Adipose tissue (tissue), 3 donors: ENCODE measurements around the gene ZNF366. TPM values are rescaled to one million over a fixed set of nuclear protein-coding genes. Genes with fewer than 3 reads are reported as not detected.

Experiments
- H3K27ac ChIP-seq: one replicate; pipeline ENCODE4 v1.5.1; 2013; ENCODE audit warnings: low read depth, low read length
- WGBS, 3 donors: extraction: QIAGEN DNeasy Blood & Tissue Kit; methylation state at CpG; one replicate each; pipeline ENCODE4 v1.1.7; 2013; 5-methylcytosine and 5-hydroxymethylcytosine counted together
- polyA plus RNA-seq, 3 donors: library from polyadenylated mRNA; stranded (reverse); fragments of 200-250 nt; gene quantifications; one replicate each; pipeline ENCODE4 v1.2.3, GENCODE V29; 2013
- donor health status: healthy with polysubstance abuse.
- donor health status: Bipolar disorder and iron deficiency.
- donor health status: healthy.

Gene ZNF366
- polyA plus RNA-seq, 3 donors, result 0.82 to 3.3 (median 1.5) TPM

DNA sequence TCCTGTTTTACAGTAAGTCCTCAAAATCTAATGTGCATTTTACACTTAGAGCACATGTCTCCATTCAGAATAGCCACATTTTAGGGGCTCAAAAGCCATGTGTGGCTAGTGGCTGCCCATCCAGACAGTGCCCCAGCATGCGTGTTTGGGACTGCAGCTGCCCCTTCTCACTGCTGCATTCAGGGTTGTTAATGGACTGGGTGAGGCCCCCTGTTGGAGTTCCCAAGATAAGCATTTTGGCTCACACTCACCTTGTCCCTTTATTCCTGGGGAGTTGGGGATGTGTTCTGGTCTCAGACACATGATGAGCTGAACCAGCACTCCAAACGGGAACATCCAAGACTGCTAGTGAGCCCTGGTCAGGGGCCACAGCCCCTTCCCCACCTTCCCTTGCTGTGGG is 22.2 kb upstream of the ZNF366 start:
- H3K27ac ChIP-seq, result no peak overlapping the region
- 97 to 98% (median 97%) methylated on average over 2 of the region's 2 CpGs for WGBS, 3 donors

DNA sequence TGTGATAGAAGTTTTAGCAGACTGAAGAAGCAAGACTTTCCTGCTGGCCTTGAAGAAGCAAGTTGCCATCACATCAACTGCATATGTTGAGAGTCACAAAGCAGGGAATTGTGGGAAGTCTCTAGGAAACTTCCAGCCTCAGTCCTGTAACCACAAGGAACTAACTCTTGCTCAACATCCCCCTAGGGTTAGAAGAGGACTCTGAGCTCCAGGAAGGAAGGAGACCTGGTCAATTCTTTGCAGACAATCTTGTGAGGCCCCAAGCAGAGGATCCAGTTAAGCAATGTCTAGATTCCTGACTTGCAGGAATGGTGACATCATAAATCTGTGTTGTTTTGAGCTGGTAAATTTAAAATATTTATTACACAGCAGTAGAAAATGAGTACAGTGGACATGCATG is 18.6 kb upstream of the ZNF366 start:
- no peak overlapping the region for H3K27ac ChIP-seq

DNA sequence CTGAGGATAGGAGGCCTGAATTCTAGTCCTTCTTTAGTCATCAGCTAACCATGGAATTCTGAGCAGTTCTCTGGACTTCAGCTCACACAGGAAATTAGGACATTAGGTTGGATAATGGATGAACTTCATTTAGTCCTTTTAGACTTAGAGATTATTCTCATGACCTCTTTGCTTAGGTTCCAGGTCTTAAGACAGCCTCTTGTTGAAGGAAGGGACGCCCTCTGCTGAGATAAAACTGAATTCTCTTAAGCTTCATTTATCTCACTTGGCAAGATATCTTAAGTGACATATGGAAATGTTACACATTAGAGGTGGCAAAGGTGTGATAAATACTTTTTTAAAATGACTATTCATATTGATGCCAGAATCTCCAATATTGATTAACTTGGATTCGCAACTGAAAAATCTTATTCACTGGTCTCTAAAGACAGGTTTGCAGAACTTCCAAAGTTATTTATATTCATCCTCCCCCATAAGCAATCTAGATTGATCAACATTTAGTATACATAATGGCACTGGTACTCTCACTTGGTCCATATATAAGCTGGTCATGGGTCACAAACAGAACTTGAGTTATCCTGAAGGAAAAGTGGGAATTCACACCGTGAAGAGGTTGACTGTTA is 16.9 kb upstream of the ZNF366 start:
- no peak overlapping the region for H3K27ac ChIP-seq
- 44 to 58% (median 46%) methylated on average over 3 of the region's 3 CpGs for WGBS, 3 donors

DNA sequence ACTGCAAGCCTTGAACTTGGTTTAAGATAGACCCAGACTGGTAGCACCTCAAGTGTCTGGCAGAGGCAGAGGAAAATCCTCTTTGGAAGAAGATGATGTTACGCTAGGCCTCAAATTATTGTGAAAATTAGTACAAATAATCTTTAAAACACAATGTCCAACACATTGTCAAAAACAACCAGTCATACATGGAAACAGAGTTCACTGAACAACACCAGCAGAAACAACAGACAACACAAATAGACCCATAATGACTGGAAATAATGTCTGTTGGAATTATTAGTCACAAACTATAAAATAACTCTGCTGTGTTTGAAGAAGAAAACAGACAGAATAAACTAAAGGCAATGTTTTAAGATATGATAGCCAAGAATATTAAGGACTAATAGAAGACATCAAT is 15.4 kb upstream of the ZNF366 start:
- no peak overlapping the region for H3K27ac ChIP-seq
- WGBS, 3 donors, result 93 to 94% (median 93%) methylated on average over 1 of the region's 1 CpG

DNA sequence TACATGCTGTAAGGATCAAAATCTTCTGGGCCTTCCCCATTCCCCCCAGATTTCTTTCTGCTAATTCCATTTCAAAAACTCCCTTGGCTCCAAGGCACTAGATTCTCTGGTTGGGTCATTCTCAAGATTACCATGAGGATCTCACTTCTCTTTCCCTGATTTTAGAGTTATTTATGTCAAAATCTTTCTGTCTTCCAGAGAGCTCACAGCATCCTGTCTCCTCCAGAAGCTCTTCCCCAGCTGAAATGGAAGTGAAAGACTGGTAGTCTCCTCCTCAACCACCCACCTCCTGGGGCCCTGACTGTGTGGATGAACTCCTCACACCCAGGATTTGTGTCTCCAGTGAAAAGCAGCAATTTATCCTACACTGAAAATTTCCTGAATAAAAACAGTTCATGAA is 11.9 kb upstream of the ZNF366 start:
- H3K27ac ChIP-seq, result no peak overlapping the region

DNA sequence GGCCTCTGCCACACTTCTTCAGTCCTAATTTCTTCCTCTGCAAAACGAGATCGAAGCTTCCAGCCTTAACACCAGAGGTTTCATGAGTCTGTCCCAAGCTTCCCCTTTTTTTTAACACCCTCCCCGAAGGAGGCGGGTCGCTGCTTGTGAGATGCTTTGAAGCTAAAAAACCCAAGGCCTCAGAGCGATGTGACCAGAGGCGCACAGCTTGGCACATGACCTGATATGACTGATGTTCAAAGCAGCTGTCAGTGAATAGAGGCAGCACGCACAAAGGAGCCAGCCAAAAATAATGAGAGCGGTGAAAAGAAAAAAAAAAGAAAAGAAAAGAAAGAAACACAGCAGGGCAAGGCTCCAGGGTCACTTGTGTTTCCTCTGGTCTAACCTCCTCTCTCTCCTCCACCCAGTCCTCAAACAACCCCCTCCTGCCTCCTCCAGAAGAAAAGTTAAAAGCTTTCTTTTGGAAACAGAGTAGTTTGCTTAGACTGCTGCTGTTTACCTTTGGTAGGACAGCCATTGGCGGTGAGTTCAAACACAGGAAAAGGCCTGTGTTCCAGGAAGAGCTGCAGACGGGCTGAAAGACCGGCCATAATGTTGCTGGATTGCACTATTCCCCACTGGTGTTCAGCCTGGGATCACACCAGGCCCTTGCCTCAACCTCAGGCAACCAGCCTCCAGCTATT is 10.9 kb upstream of the ZNF366 start:
- H3K27ac ChIP-seq, result no peak overlapping the region
- WGBS, 3 donors, result 42 to 52% (median 45%) methylated on average over 12 of the region's 12 CpGs

DNA sequence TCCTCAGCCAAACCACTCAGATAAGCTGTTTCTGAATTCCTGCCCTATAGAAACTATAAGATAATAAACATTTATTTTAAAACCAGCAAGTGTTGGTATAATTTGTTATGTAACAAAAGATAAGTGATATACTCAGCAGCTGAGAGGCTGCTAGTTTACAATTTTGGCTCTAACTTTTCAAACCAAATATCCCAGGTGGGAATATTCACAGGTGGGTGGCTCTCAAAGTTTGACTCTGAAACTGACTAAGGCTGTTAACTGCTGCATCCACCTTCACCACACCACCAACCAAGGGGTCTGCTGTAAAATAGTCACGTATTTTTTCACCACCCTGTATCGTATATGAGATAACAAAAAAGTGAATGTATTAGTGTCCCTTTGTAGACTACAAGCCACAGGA is 9.7 kb upstream of the ZNF366 start:
- no peak overlapping the region for H3K27ac ChIP-seq
- 52 to 97% (median 93%) methylated on average over 2 of the region's 2 CpGs for WGBS, 3 donors

DNA sequence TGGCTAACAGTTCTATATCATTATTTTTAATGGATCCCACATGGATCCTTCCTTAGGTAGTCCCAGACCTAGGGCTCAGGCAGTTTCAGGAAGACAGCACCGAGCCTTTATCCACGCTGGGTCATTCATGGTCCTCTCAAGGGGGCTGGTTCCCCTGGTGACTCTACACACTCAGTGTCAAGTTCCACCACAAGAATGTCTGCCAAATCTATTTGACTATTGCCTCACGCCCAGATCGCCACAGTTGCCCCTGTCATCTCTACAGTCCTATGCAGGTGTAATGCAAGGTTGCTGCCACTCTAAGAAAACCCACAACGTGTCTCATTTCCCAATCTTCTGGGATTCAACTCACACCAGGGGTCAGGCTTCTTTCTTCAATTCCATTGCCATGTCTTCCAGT is 8.0 kb upstream of the ZNF366 start:
- 84 to 95% (median 86%) methylated on average over 5 of the region's 5 CpGs for WGBS, 3 donors
- no peak overlapping the region for H3K27ac ChIP-seq

DNA sequence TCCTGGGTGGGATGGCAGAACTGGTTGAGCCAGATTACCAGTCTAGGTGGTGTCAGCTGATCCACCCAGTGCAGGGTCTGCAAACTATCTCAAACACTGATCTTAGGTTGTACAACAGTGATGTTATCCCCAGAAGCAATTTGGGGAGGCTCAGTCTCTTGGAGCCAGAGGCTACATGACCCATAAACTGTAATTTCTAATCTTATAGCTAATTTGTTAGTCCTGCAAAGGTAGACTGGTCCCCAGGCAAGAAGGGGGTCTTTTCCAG is 5.3 kb upstream of the ZNF366 start:
- H3K27ac ChIP-seq, result no peak overlapping the region

DNA sequence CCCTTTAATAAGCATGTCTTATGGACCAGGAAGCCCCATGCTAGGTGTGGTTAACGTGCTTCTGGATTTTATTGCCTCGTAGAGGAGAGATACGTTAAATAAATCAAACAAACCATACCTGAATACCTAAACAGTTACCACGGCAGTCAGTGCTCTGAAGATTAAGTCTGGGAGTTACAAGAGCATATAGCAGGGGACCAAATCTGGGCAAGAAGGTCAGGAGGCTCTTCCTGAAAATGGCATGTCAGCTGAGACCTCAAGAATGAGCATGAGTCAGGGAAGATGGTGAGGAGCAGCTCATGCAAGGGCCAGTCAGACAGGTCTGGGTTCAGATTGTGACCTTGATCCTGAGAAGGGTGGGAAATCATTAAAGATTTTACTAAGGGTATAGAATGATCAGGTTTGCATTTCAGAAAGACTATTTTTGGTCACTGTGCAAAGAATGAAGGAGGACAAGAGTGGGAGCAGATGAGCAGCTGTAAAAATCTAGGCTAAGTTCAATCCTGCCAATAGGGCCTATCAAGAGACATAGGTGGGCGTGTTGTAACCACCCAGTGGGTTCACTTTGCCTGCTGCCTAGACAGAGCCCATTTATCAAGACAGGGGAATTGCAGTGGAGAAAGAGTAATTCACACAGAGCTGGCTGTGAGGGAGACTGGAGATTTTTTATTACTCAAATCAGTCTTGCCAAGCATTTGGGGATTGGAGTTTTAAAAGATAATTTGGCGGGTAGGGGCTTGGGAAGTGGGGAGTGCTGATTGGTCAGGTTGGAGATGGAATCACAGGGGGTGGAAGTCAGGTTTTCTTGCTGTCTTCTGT is 4.8 kb upstream of the ZNF366 start:
- 84 to 91% (median 89%) methylated on average over 6 of the region's 6 CpGs for WGBS, 3 donors
- no peak overlapping the region for H3K27ac ChIP-seq

DNA sequence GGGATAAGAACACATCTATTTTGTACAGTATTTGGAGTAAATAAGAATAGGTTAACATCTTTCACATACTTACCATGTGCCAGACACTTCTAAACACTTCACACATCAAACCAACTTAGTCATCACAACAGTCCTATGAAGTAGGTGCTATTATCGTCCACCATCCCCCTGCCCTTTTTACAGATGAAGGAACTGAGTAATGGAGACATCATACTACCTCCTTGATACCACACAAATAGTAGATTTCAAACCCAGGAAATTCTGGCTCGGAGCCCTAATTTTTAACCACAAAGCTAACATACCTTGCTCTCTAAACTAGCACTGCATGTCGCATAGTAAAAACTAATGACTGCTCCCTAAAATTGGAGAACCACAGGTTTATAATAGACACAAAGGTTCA is 4.2 kb upstream of the ZNF366 start:
- H3K27ac ChIP-seq, result no peak overlapping the region
- 57 to 84% (median 61%) methylated on average over 3 of the region's 3 CpGs for WGBS, 3 donors

DNA sequence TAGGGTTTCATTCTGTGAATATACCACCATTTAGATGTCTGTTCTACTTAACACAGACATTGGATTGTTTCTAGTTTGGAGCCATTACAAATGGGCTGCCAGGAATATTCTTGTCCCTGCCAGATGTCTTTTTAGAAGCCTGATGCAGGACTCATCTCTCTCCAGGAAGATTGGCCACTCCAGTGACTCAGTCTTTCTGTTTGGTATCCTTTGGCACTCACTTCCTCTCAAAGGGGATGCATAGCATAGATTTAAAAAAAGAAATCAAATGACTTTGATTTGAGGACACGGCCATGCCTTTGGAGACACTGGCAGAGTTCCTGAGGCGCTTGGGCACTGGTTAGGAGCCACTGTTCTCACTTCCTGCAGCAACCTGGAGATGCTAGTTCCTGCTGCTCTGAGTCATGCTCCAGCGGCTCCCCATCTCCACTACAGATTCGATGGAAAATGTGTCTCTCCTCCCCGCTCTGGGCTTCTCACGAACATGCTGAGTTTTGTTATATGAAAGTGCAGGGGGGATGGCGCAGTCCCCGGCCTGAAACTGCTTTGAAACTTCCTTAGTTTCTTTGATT is 3.5 kb upstream of the ZNF366 start:
- no peak overlapping the region for H3K27ac ChIP-seq
- 15 to 70% (median 28%) methylated on average over 8 of the region's 8 CpGs for WGBS, 3 donors

DNA sequence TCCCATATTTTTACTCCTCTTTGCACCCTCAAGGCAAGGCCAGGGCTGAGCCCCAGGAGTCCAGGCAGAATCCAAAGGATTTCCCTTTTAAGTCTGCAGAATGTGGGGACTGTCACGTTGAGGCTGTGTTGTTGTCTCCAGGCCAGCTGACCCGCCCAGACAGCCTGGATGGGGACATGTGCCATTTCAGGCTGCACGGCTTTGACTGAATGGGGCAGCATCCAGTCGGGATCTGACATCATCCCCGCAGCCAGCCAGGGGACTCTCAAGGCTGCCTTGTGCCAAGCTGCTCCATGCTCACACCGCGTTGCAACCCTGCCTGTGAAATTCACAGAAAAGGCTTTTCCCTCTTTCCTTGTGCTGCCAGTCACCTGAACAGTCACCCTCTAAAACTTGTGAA is 2.2 kb upstream of the ZNF366 start:
- H3K27ac ChIP-seq, result no peak overlapping the region
- WGBS, 3 donors, result 64 to 71% (median 64%) methylated on average over 7 of the region's 7 CpGs

DNA sequence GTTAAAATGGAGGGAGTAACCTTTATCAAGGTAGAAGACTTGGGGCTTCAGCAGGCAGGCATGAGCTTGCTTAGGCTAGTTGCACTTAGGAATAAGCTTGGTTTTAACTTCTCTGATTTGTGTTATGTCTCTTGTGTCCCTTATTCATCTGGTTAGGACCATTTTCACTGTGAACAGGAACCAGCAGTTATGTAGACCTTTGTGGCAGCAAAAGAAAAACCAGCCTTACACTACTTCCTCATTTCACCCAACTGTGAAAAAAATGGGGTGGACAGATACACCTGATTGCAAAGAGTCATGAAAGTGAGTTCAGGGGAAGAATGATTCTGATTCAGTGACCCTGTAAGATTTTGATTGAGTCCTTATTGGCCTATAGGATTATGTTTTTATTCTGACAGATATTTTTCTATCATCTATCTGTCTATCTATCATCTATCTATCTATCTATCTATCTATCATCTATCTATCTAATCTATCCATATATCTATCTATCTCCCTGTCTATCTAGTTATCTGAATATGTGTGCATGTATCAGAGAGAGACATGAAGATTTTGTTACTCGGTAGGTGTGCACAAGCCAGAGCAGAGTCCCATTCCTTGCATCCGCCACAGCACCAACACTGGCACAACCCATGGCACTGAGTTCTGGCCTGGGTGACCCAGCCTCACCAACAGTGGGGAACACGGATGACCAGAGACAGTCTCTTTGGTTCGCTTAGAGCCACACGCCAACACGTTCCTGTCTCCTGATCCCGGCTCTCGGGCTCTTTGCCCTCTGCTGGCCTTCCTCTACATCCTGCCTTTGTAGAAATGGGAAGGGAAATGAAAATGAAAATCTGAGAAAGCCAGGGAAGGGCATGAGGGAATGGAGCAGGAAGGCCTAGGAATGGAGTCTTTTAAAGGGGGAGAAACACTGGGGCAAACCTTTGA is 1.3 kb upstream of the ZNF366 start:
- WGBS, 3 donors, result 75 to 93% (median 85%) methylated on average over 8 of the region's 8 CpGs
- no peak overlapping the region for H3K27ac ChIP-seq

DNA sequence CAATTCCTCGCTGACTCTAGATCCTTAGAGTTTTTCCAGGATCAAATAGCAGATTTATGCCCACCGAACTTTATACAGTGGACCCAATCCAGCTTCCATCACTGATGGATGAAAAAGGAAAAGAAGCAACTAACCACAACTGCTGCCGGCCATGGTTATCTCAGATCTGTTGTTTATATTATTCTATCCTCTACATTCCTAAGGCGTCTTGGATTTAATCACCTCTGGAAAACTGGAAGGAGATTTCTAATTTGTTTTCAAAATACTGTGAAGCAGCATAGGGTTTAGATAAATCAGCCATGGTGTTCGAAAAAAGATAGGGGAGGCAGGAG is 663 bp upstream of the ZNF366 start:
- 65 to 79% (median 67%) methylated on average over 5 of the region's 5 CpGs for WGBS, 3 donors

DNA sequence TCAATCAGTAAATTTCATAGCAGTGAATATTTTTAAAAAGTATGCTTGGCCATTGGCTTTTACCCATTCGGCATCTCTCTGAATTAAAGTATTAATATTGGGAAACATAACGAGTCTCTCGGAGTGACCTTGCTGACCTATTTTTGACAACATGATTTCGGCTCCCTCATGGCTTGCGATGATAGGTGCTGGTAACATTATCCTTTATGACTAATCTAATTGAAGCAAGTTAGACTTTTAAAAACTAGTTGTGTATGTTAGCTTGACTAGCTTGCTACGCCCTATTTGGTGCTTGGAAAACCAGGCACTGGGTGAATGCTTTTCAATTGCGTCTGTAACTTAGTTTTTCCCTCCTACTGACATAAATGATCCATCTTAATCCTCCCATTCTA is 1.1 kb downstream of the ZNF366 start:
- no peak overlapping the region for H3K27ac ChIP-seq
- WGBS, 3 donors, result 77 to 81% (median 79%) methylated on average over 7 of the region's 7 CpGs

More for the DNA sequence above, 663 bp upstream of the ZNF366 start:
- no peak overlapping the region for H3K27ac ChIP-seq

DNA sequence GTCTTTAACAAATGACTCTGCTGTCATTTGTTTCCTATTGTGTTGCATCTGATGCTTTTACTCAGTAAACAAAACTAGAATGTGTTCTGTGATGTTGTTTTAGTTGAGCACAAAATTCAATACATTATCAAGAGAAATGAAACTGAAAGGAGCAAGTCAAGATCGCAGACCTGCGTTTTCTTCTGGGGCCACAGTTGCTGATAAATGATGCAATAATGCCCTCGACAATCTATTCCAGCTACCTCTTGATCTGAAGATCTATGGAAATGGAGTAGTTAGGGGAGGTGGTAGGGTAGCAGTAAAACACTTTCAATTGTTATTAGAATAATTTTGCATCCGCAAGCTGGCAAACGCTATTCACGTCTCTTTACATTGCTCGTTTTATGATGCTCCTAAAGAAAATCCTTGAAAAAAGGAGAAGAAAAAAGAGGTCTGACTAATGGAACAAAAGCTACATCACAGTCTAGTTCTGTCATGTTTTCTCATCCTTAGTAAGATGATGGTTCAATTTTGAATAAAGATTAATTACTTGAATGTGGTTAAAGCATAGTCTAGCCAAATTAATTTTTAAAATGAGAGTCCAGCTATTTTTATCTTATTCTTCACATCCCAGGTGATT is 1.6 kb downstream of the ZNF366 start:
- WGBS, 3 donors, result 60 to 77% (median 67%) methylated on average over 7 of the region's 7 CpGs
- H3K27ac ChIP-seq, result no peak overlapping the region

DNA sequence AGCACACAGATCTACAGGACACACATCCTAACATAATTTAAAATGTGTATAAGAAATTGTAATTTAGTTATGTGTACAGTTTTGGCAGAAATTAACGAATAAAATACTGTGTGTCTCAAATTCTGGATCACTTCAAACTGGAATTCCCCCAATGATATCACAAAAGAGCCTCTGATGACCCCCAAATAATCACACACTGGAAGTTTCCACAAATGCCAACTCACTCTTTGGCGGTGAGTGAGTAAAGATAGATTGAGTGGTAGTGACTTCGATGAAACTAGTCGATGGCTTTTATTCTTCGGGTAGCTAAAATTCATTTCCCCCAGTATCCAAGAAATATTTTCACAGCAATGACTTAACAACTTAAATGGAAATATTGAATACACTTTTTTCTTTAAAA is 2.2 kb downstream of the ZNF366 start:
- WGBS, 3 donors, result 69 to 79% (median 73%) methylated on average over 5 of the region's 5 CpGs
- no peak overlapping the region for H3K27ac ChIP-seq
